ENCODE data around the gene NFYB.

- TF ChIP-seq POLR2AphosphoS5 (IDR thresholded peaks at IDR 0.05; ENCODE audit: low read depth, low read length), result peak; percentile 72
- peak; percentile 73 for TF ChIP-seq FOXP2 (optimal IDR thresholded peaks at IDR 0.05; ENCODE audit: borderline replicate concordance, extremely low read depth, extremely low read length, insufficient read depth)
- no peak for TF ChIP-seq SIN3A (IDR thresholded peaks at IDR 0.05; ENCODE audit: borderline replicate concordance, insufficient read depth, low read length)
- TF ChIP-seq, protein P1, sequence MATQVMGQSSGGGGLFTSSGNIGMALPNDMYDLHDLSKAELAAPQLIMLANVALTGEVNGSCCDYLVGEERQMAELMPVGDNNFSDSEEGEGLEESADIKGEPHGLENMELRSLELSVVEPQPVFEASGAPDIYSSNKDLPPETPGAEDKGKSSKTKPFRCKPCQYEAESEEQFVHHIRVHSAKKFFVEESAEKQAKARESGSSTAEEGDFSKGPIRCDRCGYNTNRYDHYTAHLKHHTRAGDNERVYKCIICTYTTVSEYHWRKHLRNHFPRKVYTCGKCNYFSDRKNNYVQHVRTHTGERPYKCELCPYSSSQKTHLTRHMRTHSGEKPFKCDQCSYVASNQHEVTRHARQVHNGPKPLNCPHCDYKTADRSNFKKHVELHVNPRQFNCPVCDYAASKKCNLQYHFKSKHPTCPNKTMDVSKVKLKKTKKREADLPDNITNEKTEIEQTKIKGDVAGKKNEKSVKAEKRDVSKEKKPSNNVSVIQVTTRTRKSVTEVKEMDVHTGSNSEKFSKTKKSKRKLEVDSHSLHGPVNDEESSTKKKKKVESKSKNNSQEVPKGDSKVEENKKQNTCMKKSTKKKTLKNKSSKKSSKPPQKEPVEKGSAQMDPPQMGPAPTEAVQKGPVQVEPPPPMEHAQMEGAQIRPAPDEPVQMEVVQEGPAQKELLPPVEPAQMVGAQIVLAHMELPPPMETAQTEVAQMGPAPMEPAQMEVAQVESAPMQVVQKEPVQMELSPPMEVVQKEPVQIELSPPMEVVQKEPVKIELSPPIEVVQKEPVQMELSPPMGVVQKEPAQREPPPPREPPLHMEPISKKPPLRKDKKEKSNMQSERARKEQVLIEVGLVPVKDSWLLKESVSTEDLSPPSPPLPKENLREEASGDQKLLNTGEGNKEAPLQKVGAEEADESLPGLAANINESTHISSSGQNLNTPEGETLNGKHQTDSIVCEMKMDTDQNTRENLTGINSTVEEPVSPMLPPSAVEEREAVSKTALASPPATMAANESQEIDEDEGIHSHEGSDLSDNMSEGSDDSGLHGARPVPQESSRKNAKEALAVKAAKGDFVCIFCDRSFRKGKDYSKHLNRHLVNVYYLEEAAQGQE (IDR thresholded peaks at IDR 0.05; ENCODE audit: insufficient read depth in 1 of 2, low read depth in 2 of 2, low read length in 2 of 2), result 0 out of 4 replicates have a peak, but pooled peaks of 1 of the 2 experiments have one; percentile 43
These were observed at the start of gene NFYB for GRCh38 chr12:104137902-104138796.

All from PFSK-1 (cell line).